ENCODE measurements around the gene ZNF367.

ZNF367 gene

GRCh38 chr9:96436456-96437126 is 18.4 kb upstream of the ZNF367 start:
- DNase-seq (ENCODE audit: low read depth in 2 of 2): no peak

GRCh38 chr9:96436063-96436455 is 17.9 kb upstream of the ZNF367 start:
- no peak for DNase-seq (ENCODE audit: low read depth in 2 of 2)

DNA sequence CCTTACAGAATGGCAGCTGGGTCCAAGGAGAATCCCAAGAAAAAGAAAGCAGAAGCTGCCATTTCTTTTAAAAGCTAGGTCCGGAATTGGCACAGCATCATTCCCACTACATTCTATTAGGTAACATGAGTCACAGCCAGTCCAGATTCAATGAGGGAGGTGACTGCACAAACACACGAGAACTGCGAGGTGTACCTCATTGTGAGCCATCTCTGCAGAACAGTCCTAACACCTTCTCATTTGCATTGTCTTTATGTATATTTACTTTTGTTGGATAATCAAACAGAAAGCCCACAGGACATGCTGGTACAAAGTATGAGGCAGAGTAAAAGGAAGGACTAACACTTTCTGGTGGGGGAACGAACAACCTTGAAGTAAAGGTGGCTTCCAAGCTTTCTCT is 17.2 kb upstream of the ZNF367 start:
- DNase-seq (ENCODE audit: low read depth in 2 of 2): no peak

- DNase-seq (ENCODE audit: low read depth in 2 of 2): no peak
These were observed 12.2 kb upstream of the ZNF367 start for GRCh38 chr9:96430377-96430776.

DNA sequence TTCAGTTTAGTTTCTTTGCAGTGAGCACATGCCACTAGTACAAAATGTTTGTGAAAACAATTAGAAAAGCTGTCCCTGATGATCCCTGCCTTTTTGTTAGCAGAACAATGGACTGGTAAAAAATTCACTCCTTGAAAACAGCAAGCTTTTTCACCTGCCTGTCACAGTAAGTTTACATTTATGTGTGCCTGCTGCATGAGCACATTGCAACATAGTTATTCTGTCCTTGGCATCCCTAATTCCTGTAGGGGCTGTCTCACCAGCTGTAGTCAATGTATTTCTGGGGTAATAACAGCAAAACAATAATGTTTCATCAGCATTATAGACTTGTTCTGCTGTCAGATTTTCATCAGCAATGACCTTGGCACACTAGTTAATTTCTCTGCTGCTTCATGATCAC is 11.6 kb upstream of the ZNF367 start:
- no peak for DNase-seq (ENCODE audit: low read depth in 2 of 2)

- DNase-seq (ENCODE audit: low read depth in 2 of 2): no peak
These were observed 7.5 kb upstream of the ZNF367 start for GRCh38 chr9:96425500-96426169.

DNA sequence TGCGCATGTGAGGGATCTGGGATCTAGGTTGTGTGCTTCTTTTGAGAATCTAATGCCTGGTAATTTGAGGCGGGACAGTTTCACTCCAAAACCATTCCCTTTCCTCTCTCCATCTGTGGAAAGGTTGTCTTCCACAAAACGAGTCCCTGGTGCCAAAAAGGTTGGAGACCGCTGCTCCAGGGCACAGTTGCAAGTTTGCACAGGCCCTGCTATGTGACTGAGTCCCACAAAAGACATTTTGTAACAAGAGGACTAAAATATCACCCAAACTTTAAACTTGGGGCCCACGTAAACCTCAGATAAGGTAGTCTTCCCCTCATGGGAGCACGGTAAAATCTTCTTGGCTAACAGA is 5.8 kb upstream of the ZNF367 start:
- DNase-seq (ENCODE audit: low read depth in 2 of 2): no peak

DNA sequence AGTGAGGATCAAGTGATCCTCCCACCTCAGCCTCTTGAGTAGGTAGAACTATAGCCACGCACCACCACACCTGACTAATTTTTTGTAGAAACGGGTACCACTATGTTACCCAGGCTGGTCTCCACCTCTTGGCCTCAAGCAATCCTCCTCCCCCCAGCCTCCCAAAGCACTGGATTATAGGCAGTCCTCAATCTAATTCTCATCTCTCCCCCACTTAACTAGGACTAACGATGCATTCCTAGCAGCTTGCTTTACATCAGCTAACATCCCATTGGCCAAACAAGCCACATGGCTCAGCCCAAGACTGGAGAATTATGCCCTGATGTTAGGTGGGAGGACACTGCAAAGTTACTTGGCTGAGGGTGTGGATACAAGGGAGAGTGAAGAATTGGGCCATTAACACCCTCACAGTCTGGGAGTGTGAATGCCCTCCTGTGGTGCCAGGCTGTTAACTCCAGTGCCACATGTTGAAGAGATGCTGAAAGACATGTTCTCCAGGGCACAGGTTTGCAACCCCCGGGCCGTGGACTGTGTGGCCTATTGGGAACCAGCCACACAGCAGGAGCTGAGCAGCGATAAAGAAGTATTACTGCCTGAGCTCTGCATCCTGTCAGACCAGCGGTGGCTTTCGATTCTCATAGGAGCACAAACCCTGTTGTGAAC is 5.3 kb upstream of the ZNF367 start:
- DNase-seq (ENCODE audit: low read depth in 2 of 2): no peak

DNA sequence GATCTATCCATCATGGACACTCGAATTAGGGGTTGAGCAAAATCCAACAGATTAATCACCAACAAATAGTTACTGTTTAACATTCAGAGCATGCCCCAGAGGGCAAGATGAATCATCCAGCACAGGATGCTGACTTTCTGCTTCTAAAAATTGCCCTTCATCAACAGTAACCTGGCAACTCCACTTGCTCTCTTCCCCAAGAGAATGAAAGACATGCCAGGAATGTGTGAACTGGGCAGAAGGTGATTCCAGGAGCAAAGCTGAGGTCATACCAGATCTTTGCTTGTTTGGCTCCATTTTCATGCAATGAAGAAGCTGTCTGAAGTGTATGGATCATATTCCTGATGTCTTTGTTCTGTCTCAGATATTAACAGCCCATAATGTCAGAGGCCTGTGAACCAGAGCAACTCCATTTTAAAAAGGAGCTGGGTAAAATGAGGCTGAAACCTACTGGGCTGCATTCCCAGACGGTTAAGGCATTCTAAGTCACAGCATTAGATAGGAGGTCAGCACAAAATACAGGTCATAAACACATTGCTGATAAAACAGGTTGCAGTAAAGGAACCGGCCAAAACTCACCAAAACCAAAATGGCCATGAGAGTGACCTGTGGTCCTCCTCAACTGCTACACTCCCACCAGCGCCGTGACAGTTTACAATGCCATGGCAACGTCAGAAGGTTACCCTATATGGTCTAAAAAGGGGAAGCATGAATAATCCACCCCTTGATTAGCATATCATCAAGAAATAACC is 2.5 kb upstream of the ZNF367 start:
- peak; percentile 80 to 86 for DNase-seq (ENCODE audit: low read depth in 2 of 2)

- DNase-seq (ENCODE audit: low read depth in 2 of 2): no peak
These were observed 1.5 kb upstream of the ZNF367 start for GRCh38 chr9:96419691-96419969.

DNA sequence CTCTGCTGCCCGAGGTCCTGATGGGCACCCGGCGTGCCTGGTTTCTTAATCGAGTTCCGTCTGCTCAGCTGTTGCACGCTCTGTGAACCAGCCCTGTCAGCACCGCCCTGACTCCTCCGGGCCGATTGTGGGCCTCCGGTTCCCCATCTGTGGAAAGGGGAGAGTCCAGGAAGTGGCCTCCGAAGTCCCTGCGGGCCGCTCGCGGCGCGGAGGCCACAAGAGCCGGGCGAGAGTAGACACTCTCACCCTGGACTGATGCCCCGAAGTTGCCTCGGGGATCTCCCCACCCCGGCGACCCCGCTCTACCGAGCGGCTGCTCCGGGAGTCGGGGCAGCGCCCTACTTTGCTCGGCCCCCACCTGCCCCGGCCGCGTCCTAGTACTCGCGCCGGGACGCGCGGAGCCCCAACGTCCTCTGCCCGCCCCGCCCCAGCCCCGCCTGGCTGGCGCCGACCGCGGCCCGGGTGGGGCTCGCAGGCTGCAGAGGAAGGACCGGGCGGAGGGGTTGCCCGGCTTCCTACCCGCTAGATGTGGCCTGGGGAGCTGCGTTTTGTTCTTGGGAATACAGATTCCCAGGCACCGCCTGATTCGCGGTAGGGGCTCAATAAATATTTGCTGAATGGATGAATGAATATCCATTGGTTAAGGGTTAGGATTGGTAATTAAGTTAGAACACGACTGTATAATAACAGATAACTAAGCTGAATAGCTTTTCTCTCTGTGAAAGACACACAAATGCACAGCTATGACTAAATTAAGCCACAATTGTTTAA is 935 bp upstream of the ZNF367 start:
- DNase-seq (ENCODE audit: low read depth in 2 of 2): no peak

DNA sequence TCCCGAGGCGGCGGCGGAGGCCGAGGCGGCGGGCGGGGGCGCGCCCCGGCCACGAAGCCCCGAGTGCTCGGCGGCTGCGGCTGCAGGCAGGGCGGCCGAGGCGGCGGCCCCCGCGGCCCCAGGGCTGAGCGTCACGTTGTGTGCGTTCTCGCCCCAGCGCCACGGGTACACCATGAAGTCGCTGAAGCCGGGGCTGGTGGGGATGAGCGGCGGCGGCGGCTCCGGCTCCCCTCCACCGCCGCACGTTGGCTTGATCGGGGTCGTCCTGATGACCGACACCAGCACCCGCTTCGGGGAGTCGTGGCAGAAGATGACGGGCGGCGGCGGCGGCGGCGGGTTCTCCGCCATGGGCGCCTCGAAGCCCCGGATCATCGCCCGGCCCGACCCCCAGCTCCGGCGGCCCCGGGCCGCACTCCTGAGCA is 498 bp downstream of the ZNF367 start:
- DNase-seq (ENCODE audit: low read depth in 2 of 2): no peak

DNA sequence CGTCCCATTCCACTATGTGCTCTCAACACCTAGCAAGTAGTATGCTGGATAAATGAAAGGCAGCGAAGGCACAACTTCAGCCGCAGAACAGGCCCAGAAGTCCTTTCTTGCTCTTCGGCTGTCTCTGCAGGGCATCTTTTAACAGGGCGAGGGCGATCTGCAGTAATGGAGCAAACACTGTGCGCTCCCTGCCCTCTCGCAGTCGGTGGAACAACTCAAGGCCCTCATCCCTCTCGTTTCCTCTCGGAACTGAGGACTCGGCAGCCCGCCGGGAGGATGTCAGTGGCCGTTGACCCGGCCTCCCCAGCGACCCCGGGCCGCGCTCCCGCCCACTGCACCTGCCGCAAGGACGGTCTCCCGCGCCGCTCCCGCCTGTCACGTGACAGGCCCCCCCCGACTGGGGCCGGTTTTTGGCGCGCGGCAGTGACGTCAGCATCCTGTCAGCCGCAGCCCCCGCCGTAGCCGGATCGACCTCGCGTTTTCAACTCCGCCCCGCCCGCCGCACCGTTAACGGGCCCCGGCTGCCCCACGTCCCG is 1.1 kb downstream of the ZNF367 start:
- DNase-seq (ENCODE audit: low read depth in 2 of 2): peak; percentile 29 to 45

DNA sequence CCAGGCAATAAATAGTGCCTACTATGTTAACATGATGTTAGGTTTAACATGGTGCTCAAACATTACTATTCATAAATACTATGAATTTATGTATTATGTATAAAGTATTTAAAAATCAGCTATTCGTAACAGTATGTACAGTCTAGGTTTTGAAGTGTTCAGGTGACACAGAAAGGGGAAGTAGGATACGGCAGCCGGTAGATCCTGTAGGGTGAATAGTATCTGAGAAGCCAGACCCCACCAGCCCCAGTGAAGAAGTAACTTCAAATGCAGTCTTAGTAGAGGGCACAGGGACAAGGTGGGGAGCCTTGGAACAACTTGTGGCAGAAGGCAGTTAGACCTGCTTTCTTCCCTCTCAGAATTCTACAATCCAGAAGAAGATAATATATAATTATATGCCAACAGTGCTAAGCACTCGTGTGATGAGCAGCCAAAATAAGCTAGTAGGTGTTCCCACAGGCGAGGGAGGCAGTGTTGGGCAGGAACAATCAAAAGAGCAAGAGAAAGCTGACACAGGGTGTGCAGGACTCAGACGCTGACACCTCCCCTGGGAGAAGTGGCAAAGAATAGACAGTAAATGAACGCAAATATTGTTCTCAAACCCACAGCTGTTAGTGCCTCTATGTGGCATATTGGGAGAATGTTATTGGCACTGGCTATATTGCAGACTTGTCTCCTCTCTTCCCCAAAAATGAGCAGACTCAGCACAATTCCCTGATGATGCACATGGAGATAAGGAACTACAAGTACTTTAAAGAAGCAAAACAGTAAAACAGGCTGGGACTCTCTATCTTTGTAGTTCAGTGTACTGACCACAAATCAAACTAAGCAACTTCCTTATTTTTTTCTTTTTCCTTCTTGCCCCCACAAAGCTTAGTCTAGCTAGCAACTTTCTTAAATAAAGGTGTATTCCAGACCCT is 4.6 kb downstream of the ZNF367 start:
- no peak for DNase-seq (ENCODE audit: low read depth in 2 of 2)

- DNase-seq (ENCODE audit: low read depth in 2 of 2): no peak
These were observed 5.8 kb downstream of the ZNF367 start for GRCh38 chr9:96412174-96412913.

DNA sequence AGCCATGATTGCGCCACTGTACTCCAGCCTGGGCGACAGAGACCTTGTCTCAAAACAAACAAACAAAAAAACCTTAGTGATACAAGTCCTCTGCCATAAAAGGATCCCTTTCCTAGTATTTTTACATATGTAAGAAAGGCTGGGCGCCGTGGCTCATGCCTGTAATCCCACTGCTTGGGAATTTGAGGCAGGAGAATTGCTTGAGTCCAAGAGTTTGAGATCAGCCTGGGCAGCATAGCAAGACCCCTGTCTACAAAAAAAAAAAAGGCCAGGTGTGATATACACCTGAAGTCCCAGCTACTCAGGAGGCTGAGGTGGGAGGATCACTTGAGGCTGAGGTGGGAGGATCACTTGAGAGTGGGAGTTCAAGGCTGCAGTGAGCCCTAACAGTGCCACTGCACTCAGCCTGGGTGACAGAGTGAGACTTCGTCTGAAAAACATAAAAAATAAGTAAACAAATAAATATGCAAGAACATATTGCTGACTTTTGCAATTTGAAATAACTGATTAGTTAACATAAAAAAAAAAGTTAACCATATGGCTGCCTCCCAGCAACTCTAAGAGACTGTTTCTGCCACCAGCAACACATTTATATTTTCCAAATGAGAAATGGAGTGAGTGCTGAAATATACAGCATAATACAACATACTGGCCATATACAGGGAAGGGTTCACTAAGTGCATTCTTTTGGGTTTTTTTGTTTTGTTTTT is 6.9 kb downstream of the ZNF367 start:
- no peak for DNase-seq (ENCODE audit: low read depth in 2 of 2)

DNA sequence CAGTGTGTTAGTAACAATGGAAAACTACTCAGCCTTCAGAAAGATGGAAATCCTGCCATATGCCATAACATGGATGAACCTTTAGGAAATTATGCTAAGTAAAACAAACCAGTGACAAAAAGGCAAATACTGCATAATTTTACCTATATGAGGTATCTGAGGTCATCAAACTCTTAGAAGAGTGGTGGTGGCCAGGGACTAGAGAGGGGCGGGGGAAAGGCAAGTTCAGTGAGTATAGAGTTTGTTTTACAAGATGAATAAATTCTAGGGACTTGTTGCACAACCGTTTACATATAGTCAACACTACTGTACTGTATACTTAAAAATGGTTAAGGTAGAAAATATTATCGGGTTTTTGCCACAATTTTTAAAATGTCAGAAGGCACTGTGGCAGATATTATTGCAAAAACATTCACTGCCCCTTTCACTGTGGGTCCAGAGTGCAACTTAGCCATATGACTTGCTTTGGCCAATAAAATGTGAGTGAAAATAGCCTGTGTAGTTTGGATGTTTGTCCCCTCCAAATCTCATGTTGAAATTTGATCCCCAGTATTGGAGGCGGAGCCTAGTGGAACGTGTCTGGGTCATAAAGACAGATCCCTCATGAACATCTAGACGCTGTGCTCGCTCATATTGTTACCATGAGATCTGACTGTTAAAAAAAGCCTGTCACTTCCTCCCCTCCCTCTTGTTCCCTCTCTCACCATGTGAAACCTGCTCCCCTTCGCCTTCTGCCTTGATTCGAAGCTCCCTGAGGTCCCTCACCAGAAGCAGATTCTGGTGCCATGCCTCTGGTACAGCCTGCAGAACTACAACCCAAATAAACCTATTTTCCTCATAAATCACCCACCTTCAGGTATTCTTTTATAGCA is 9.5 kb downstream of the ZNF367 start:
- no peak for DNase-seq (ENCODE audit: low read depth in 2 of 2)

Measured in fibroblast of skin of left biceps (primary cell).